SU-DHL-6 (cell line): ENCODE measurements around the gene NME7.

Source experiments
- H2AFZ ChIP-seq: fragments of 200-600 bp; sonication (generic); 2 replicates; pipeline ENCODE4 v1.6.1; 2014; ENCODE audit warnings: low read depth, mild to moderate bottlenecking, moderate library complexity, mixed read lengths, antibody characterized with exemption, low read length; ENCODE audit not compliant: severe bottlenecking
- H3F3A ChIP-seq: fragments of 200-600 bp; shearing (Covaris generic); 2 replicates; pipeline ENCODE4 v1.6.0; 2016; ENCODE audit warnings: antibody characterized with exemption, mild to moderate bottlenecking; ENCODE audit not compliant: insufficient read depth
- H3K27ac ChIP-seq: fragments of 200-600 bp; sonication (generic); 2 replicates; pipeline ENCODE4 v1.5.1; 2016; ENCODE audit warnings: low read depth, mild to moderate bottlenecking, low read length, moderate library complexity, mixed read lengths
- H3K27me3 ChIP-seq: fragments of 200-600 bp; sonication (generic), shearing (Covaris generic); 2 replicates; pipeline ENCODE4 v1.6.0; 2014; ENCODE audit warnings: mild to moderate bottlenecking, low read length
- H3K36me3 ChIP-seq: fragments of 200-600 bp; sonication (generic); 2 replicates; pipeline ENCODE4 v1.6.1; 2014; ENCODE audit warnings: mild to moderate bottlenecking, low read length, mixed read lengths
- H3K4me2 ChIP-seq: fragments of 300-600, 200-600 bp; shearing (Covaris generic), sonication (generic); 2 replicates; pipeline ENCODE4 v1.6.0; 2014; ENCODE audit warnings: low read length, low read depth, mild to moderate bottlenecking; ENCODE audit not compliant: poor library complexity, severe bottlenecking
- H3K4me3 ChIP-seq: fragments of 200-600 bp; sonication (generic); 2 replicates; pipeline ENCODE4 v1.5.1; 2014; ENCODE audit warnings: antibody characterized with exemption, low read length, mild to moderate bottlenecking, mixed read lengths; ENCODE audit not compliant: insufficient read depth, poor library complexity, severe bottlenecking
- H3K79me2 ChIP-seq: fragments of 200-600 bp; sonication (generic); 2 replicates; pipeline ENCODE4 v1.6.1; 2014; ENCODE audit warnings: mild to moderate bottlenecking, low read length, moderate library complexity; ENCODE audit not compliant: insufficient read depth
- H3K9ac ChIP-seq: fragments of 200-600 bp; sonication (generic); 2 replicates; pipeline ENCODE4 v1.7.0; 2014; ENCODE audit warnings: mild to moderate bottlenecking, low read length
- H3K9me2 ChIP-seq: fragments of 200-600 bp; sonication (generic); replicated peaks from 2 replicates; pipeline ENCODE4 v1.6.1; 2014; ENCODE audit warnings: low read length; ENCODE audit not compliant: insufficient read depth
- H3K9me3 ChIP-seq: fragments of 200-600 bp; sonication (generic); 2 replicates; pipeline ENCODE4 v1.6.1; 2014; ENCODE audit warnings: low read length, mixed read lengths; ENCODE audit not compliant: insufficient read depth
- H4K20me1 ChIP-seq: fragments of 200-600 bp; sonication (generic); 2 replicates; pipeline ENCODE4 v1.6.1; 2014; ENCODE audit warnings: low read depth, mild to moderate bottlenecking, antibody characterized with exemption, low read length, moderate library complexity, mixed read lengths
- CTCF ChIP-seq: fragments of 200-600 bp; sonication (generic); IDR thresholded peaks from one replicate; pipeline ENCODE4 v1.5.1; 2017; ENCODE audit warnings: antibody characterized with exemption, mild to moderate bottlenecking, low read length, moderate library complexity; ENCODE audit not compliant: insufficient read depth, poor library complexity, severe bottlenecking
- EZH2phosphoT487 ChIP-seq: fragments of 200-600 bp; sonication (generic), shearing (Covaris generic); conservative IDR thresholded peaks from 2 replicates; pipeline ENCODE4 v1.6.1; 2018; ENCODE audit warnings: mild to moderate bottlenecking, antibody characterized with exemption, low read length, moderate library complexity, mixed read lengths

NME7 gene

GRCh38 chr1:169110236-169110635, 257.4 kb downstream of the NME7 start:
- Histone ChIP-seq H3K9me3 (no peaks in the 10 kb centered on the region), H3F3A (no peaks in the 10 kb centered on the region), H3K27me3 (no peaks in the 10 kb centered on the region), H4K20me1 (no peaks in the 10 kb centered on the region), H3K4me3 (no peak overlapping the region), H3K9ac (no peak overlapping the region), H2AFZ (no peak overlapping the region), H3K27ac (no peak overlapping the region), H3K9me2 (no peaks in the 10 kb centered on the region), H3K79me2 (no peaks in the 10 kb centered on the region), H3K4me2 (no peak overlapping the region), H3K36me3 (no peaks in the 10 kb centered on the region)
- TF ChIP-seq EZH2phosphoT487 (no peak), CTCF (no peak)

DNA sequence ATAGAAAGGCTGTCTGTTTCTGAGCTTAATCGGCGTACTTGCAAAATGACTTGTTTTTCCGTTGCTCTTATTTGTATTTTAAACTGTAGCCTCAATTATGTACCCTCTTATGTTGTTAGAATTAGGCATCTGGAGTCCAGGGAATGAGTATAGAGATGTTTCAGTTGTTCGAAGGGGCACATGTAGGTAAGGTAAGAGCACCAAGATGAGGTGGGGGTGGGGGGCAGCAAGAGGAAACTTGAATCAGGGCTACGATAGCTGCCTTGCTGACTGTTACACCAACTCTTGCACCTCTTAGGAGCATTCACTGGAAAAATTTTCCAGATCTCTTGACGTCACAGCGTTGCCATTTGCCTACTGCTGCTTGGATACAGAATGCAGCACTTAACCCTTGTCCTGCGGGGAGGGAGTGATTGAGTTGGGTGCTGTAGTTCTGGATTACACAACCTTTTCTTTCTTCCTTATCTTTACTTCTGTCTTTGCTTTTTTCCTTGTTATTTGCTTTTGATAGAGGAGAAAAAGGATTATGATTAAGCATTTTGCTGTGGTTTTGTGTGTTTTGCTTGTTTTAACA, 257.9 kb downstream of the NME7 start:
- Histone ChIP-seq H3K9ac (no peak overlapping the region), H3K27ac (no peak overlapping the region), H3K9me3 (no peaks in the 10 kb centered on the region), H2AFZ (no peak overlapping the region), H3F3A (no peaks in the 10 kb centered on the region), H3K4me2 (no peak overlapping the region), H3K27me3 (no peaks in the 10 kb centered on the region), H3K36me3 (no peaks in the 10 kb centered on the region), H3K9me2 (no peaks in the 10 kb centered on the region), H3K79me2 (no peaks in the 10 kb centered on the region), H3K4me3 (no peak overlapping the region), H4K20me1 (no peaks in the 10 kb centered on the region)
- TF ChIP-seq CTCF (no peak), EZH2phosphoT487 (no peak)

- H2AFZ ChIP-seq, result no peak overlapping the region
- no peaks in the 10 kb centered on the region for H4K20me1 ChIP-seq
- H3F3A ChIP-seq, result no peaks in the 10 kb centered on the region
- no peak overlapping the region for H3K4me2 ChIP-seq
- H3K9me3 ChIP-seq, result no peaks in the 10 kb centered on the region
- H3K4me3 ChIP-seq, result no peak overlapping the region
- TF ChIP-seq EZH2phosphoT487 (no peak), CTCF (no peak)
- H3K79me2 ChIP-seq, result no peaks in the 10 kb centered on the region
- H3K9ac ChIP-seq, result no peak overlapping the region
- no peaks in the 10 kb centered on the region for H3K27me3 ChIP-seq
- H3K9me2 ChIP-seq, result no peaks in the 10 kb centered on the region
- H3K36me3 ChIP-seq, result no peaks in the 10 kb centered on the region
- no peak overlapping the region for H3K27ac ChIP-seq
Observed at GRCh38 chr1:169108863-169109560, 258.6 kb downstream of the NME7 start.
